Activated T-cell treated with anti-CD3 and anti-CD28 coated beads for 1 hour (primary cell): ENCODE data around the gene BRS3.

Source experiments
- DNase-seq: peaks from one replicate; pipeline ENCODE4 v3.0.0-alpha.2; 2020; ENCODE audit warnings: low read depth

Gene BRS3

GRCh38 chrX:136495043-136495442, 7.3 kb downstream of the BRS3 start:
- no peak for DNase-seq

- DNase-seq, result no peak
Measured at GRCh38 chrX:136496186-136496763, 8.5 kb downstream of the BRS3 start.

GRCh38 chrX:136496764-136497555, 9.2 kb downstream of the BRS3 start:
- peak; percentile 74 for DNase-seq

- DNase-seq, result peak; percentile 0
Measured at GRCh38 chrX:136497556-136498052, 9.9 kb downstream of the BRS3 start, which contains the start of gene HTATSF1. Gene HTATSF1, plus strand, starts transcription at chrX:136497592. Its CDS starts 93 bp downstream, at chrX:136497685.

- DNase-seq, result no peak
Measured at GRCh38 chrX:136519069-136519468, 31.3 kb downstream of the BRS3 start.

- DNase-seq, result no peak
Measured at GRCh38 chrX:136523770-136524169, 36.0 kb downstream of the BRS3 start.

GRCh38 chrX:136525738-136526606, 38.2 kb downstream of the BRS3 start:
- DNase-seq, result no peak

GRCh38 chrX:136528645-136529315, 41.0 kb downstream of the BRS3 start:
- no peak for DNase-seq

GRCh38 chrX:136529795-136530194, 42.0 kb downstream of the BRS3 start:
- DNase-seq, result no peak

GRCh38 chrX:136531951-136532350, 44.2 kb downstream of the BRS3 start, which contains the start of gene VGLL1:
Gene VGLL1, plus strand, starts transcription at chrX:136532215. Its CDS starts 3,806 bp downstream, at chrX:136536021.
- no peak for DNase-seq

GRCh38 chrX:136534131-136534530, 46.4 kb downstream of the BRS3 start:
- no peak for DNase-seq

GRCh38 chrX:136538811-136539210, 51.1 kb downstream of the BRS3 start:
- DNase-seq, result no peak

GRCh38 chrX:136540226-136540625, 52.5 kb downstream of the BRS3 start:
- DNase-seq, result no peak

GRCh38 chrX:136541294-136541693, 53.5 kb downstream of the BRS3 start:
- DNase-seq, result no peak

- DNase-seq, result no peak
Measured at GRCh38 chrX:136542281-136542680, 54.5 kb downstream of the BRS3 start.
